Bone marrow (tissue), 2 donors: ENCODE results near the gene EPHB3.
A peak's percentile ranks its signal among the peaks of the same experiment; 100 is the strongest.

ENCODE experiments used
- DNase-seq, 2 donors: peaks; one replicate each; lab custom pipeline; 2025; lab: John Stamatoyannopoulos, UW

EPHB3 gene

GRCh38 chr3:184579513-184579912 lies 17.9 kb downstream of the EPHB3 start:
- peak; percentile 17 to 24 for DNase-seq

DNA sequence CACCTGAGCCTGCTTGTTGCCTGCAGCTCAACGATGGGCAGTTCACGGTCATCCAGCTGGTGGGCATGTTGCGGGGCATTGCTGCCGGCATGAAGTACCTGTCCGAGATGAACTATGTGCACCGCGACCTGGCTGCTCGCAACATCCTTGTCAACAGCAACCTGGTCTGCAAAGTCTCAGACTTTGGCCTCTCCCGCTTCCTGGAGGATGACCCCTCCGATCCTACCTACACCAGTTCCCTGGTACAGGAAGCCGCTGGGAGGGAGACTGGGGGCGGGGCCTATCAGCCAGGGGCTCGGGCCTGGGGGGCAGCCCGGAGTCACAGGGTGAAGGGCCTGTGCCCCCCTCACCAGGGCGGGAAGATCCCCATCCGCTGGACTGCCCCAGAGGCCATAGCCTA lies 18.8 kb downstream of the EPHB3 start:
- no peak for DNase-seq

- DNase-seq, result no peak
These were observed 19.8 kb downstream of the EPHB3 start for GRCh38 chr3:184581331-184581855.

DNA sequence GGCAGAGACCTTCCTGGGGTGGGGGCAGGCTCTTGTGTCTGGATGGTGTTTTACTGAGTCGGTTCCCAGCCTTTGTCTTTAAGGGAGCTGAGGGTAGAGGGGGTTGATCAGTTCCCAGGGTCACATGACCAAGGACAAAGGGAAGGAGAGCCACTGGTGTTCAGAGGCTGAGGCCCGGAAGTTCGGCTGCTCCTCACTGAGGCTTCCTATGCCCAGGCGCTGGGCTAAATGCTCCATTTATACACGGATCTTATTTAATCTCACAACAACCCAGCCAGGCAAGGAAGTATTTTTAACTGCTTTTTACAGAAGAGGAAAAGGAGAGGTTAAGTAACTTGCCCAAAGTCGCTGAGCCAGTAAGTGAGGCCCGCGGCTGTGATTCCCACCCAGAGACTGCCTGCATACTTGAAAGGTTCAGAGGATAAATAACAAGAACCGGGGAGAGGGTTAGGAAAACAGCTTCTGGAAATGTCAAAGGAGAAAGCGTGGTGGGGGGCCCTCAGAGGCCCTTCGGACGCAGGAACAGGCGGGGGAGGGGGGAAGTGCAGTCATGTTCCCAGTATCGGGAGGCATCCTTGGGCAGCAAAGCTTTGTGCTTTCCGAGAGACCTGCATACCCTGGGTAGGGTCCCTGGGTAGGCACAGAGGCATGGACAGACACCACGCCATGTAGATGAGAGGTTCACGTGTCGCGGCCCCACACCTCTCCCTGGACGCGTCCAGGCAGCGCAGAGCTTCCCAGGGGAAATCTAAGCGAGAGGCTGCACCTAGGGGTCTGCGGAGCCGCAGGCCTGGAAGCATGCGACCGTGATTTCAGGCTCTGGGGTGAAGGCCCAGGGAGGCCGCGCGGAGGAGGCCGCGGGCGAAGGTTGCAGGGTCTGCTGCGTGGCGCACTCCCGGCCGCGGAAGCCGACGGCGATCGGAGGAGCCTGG lies 21.3 kb downstream of the EPHB3 start:
- no peak for DNase-seq

- no peak for DNase-seq
These were observed 22.2 kb downstream of the EPHB3 start for GRCh38 chr3:184583578-184584451.

GRCh38 chr3:184584464-184584891 lies 22.9 kb downstream of the EPHB3 start:
- DNase-seq, result no peak

GRCh38 chr3:184585545-184585944 lies 24.0 kb downstream of the EPHB3 start:
- no peak for DNase-seq

GRCh38 chr3:184586851-184587250 lies 25.3 kb downstream of the EPHB3 start:
- DNase-seq, result no peak

- no peak for DNase-seq
These were observed 27.2 kb downstream of the EPHB3 start for GRCh38 chr3:184588776-184589175.

DNA sequence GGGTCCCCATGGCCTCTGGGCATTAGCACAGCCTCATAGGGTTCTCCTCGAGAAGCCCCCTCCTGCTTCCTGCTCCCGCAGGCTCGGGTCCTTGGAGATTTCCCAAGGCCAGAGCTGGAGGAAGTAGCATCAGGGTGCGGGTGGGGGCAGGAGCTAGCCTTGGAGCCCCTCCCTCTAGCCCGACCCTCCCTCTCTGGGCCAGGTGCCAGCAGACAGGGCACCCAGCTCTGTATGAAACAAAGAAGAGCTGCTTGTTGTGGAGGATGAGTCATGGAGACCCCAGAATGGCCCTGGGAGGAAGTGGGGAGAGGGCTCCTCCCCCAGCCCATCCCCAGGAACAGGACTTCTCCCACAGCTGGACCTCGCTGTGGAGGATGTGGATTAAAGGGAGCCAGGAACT lies 29.2 kb downstream of the EPHB3 start:
- DNase-seq, result no peak

GRCh38 chr3:184591789-184592188 lies 30.2 kb downstream of the EPHB3 start:
- no peak for DNase-seq

DNA sequence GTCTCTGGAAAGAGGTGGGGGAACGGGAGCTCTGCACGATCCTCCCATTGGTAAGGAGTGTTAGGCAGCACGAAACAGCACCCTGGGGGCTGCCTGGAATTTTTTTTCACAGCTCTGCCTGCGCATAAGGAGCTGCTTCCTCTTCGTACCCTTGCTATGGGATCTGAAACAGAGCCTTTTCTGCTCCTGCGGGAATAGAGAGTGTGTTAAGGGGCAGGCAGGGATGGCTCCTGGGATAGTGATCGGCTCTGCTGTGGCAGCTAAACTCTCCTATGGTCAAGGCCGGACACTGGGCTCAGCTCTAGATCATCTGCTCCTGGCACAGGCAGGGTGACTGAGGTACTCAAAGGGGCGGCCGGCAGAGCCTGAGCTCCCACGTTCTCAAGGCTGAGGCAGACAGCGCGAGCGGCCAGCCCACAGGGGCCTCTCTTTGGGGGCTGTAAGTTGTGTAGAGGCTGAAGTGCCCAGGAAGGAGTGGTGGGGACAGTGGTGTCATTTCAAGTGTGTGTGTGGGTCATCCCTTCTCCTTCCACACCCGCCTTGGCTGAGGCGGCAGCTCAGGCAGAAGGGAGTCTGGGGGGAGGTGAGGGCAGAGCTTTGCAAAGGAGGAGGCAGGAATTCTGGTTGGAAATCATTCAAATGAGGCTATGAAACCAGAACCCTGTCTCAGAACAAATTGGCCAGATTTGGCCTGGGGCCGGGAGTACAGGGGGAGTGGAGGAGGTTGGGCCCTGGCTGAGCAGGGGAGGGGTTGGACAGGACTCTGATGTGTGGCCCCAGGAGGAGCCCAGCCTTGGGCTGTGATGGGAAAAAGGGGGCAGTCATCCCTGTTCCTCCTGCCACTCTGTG lies 31.0 kb downstream of the EPHB3 start:
- no peak for DNase-seq

GRCh38 chr3:184593220-184593927 lies 31.8 kb downstream of the EPHB3 start:
- DNase-seq, result no peak

GRCh38 chr3:184593928-184594303 lies 32.3 kb downstream of the EPHB3 start:
- DNase-seq, result no peak

DNA sequence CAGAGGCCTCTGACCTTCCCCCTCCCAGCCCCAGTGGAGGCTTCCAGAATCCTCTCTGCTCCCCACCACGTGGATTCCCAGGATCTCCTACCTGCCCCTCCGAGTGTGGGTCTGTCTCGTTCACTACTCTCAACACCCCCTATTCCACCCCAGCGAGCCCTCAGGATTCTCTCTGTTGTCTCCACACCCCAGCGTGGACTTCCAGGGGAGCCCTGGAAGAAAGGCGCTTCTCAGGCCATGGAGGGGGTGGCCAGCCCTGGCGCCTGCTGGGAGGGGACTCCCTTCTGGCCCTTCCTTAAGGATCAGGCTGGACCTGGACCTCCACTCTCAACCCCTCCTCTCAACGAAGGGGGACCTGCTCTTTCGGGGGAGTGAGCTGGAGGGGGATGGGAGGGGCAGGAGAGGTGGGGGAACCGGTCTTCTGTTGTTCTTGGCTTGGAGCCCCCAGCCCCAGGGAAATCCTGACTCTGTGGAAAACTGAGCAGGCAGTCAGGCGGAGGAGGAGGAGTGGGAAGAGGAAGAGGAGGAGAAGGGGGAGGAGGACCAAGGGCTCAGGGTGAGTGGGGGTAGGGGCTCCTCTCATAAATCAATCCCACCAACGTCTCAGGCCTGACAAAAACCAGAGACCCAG lies 32.9 kb downstream of the EPHB3 start:
- no peak for DNase-seq

DNA sequence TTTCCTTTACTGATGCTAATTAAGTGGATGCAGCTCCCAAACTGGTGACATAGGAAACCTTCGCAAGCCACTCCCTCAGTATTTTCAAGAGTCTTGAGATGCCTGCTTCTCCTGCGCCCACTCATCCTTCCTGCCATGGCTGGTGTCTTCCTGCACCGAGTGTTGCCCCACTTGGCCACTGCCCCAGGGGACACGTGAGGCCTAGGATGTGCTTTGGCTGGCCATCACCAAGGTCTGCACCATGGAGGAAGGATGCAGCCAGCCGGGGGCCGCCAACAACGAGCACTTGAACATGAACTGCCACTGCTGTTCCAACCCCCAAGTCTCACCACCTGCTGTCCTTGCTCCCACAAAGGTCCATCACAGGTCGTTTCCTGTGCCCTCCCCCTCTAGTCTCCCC lies 34.1 kb downstream of the EPHB3 start:
- no peak for DNase-seq

GRCh38 chr3:184596233-184596632 lies 34.6 kb downstream of the EPHB3 start:
- DNase-seq, result no peak

DNA sequence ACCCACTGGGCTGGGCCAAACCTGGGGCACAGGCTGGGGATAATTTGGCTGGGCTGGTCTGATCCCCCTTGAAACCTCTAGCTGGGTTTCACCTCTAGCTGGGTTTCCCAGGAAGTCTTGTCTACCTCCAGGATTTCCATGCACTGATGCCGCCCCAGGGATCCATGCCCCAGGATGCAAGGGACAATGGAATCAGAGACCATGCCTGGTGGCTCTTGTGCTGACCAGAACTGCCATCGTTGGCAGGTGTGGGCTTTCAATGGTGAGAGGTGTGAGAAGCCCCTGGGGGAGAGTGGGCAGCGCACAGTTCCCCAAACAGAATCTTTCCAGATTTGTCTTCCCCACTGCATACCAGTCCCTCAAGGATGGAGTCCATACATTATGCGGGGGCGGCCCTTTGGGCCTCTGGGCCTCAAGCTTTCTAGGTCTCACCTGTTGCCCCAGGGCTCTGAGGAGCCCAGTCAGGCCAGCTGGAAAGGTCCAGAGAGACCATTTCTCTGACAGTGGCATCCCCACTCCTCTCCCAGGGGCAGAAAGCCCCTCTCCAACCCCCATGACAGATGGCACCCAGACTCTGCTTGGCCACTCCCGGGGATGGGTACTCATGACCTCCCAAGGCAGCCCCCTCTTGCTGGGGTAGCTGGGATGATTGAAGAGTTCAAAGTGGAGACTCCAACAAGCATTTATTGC lies 35.4 kb downstream of the EPHB3 start:
- no peak for DNase-seq

- DNase-seq, result no peak
These were observed 36.4 kb downstream of the EPHB3 start for GRCh38 chr3:184597829-184598573.
